Esophagus squamous epithelium (tissue), 5 donors: ENCODE data around the gene GGACT. TPM values are rescaled to one million over a fixed set of nuclear protein-coding genes. Genes with fewer than 3 reads are reported as not detected.
A peak's percentile ranks its signal among the peaks of the same experiment; 100 is the strongest.

Source experiments
- DNase-seq: peaks from one replicate; lab custom pipeline; 2025; lab: John Stamatoyannopoulos, UW
- H3K27ac ChIP-seq, 4 donors: fragments of 200-600 bp; sonication (generic); one replicate each; pipeline ENCODE4 v1.5.1; 2016 to 2019; ENCODE audit warnings: mild to moderate bottlenecking in 1 of 4
- H3K27me3 ChIP-seq, 4 donors: fragments of 200-600 bp; sonication (generic); 1 replicate in 3 of 4; 2 replicates in 1 of 4; pipeline versions ENCODE4 v1.5.1 to v1.6.0; 2017 to 2021; ENCODE audit warnings: antibody characterized with exemption in 1 of 4
- H3K36me3 ChIP-seq, 3 donors: fragments of 200-600 bp; sonication (generic); one replicate each; pipeline ENCODE4 v1.5.1; 2016 to 2019
- H3K4me1 ChIP-seq, 3 donors: fragments of 200-600 bp; sonication (generic); one replicate each; pipeline ENCODE4 v1.5.1; 2017 to 2019
- H3K4me3 ChIP-seq, 4 donors: fragments of 200-600 bp; sonication (generic); 1 replicate in 3 of 4; 2 replicates in 1 of 4; pipeline ENCODE4 v1.5.1; 2016 to 2019; ENCODE audit warnings: mild to moderate bottlenecking in 2 of 4, moderate library complexity in 1 of 4
- H3K9me3 ChIP-seq, 3 donors: fragments of 200-600 bp; sonication (generic); one replicate each; pipeline ENCODE4 v1.5.1; 2016 to 2019
- POLR2A ChIP-seq, 4 donors: fragments of 450-650 bp; IDR thresholded peaks; one replicate each; pipeline ENCODE4 v1.6.1; 2017; ENCODE audit warnings: antibody characterized with exemption in 4 of 4, mild to moderate bottlenecking in 4 of 4, moderate library complexity in 3 of 4
- WGBS, 2 donors: methylation state at CpG; one replicate each; pipeline ENCODE4 v1.1.5; 2018; 5-methylcytosine and 5-hydroxymethylcytosine counted together
- intact Hi-C: fragments of 100-400 bp; cut with DNase I; formaldehyde crosslinking; loops from one replicate; pipeline ENCODE4 v1.15.0; 2022
- total RNA-seq, 4 donors: library from RNA; depleted of rRNA; stranded (reverse); fragments of >200 nt; gene quantifications; one replicate each; pipeline ENCODE4 v1.1.0, GENCODE V29; 2016
- TF ChIP-seq, protein P1 (sequence below), 6 experiments: fragments of 450-650 bp in 4 of 6; fragments of 200-600 bp in 2 of 6; sonication (generic) in 2 of 6; IDR thresholded peaks; one replicate each; pipeline ENCODE4 v1.5.1; 2016 to 2019; ENCODE audit warnings: antibody characterized with exemption in 6 of 6, mild to moderate bottlenecking in 4 of 6, moderate library complexity in 4 of 6
- donor health status: DM: yes; HTN: yes; CAD: no.

Gene GGACT
- total RNA-seq, 4 donors from 2014 or later = 0.75 to 5.1 (median 2.0) TPM

DNA sequence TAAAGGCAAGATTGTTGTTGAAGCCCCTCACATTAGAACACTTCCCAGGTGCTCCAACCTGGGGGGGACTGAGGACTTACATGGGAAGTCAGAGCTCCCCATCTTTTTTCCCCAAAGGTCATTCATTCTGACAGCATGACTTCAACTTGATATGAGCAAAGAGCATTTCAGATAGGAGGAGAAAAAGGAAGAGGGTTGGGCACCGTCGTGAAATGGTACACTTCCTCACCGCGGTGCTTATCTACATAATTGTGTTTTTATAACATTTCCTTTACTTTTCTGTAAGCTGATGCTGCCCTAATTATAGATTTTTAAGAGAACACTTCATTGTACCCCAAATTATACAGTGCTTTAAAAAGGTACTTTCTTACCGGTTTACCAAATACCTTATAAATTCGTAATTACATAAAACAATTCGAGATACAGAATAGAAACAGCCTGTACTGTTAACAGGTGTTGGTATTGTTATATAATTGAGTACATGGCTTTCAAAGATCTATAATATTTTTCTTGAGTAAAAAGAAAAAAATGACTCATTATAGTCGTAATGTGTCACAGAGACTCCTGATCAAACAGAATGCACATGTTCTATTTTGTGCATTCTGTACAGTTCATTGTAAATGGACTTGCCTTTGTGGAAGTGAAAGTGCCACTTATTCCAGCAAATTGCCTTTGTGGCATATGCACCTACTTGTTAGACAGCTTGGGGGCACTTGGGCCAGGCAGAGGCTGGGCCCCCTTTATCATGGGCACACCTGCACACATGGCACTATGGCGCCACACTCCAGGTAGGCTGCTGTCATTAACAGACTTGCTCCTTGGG, 81.8 kb downstream of the GGACT start:
- no peak overlapping the region for H3K4me3 ChIP-seq
- TF ChIP-seq POLR2A (IDR thresholded peaks at IDR 0.05) = no peak
- TF ChIP-seq, protein P1, sequence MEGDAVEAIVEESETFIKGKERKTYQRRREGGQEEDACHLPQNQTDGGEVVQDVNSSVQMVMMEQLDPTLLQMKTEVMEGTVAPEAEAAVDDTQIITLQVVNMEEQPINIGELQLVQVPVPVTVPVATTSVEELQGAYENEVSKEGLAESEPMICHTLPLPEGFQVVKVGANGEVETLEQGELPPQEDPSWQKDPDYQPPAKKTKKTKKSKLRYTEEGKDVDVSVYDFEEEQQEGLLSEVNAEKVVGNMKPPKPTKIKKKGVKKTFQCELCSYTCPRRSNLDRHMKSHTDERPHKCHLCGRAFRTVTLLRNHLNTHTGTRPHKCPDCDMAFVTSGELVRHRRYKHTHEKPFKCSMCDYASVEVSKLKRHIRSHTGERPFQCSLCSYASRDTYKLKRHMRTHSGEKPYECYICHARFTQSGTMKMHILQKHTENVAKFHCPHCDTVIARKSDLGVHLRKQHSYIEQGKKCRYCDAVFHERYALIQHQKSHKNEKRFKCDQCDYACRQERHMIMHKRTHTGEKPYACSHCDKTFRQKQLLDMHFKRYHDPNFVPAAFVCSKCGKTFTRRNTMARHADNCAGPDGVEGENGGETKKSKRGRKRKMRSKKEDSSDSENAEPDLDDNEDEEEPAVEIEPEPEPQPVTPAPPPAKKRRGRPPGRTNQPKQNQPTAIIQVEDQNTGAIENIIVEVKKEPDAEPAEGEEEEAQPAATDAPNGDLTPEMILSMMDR (IDR thresholded peaks at IDR 0.05) = no peak
- 58 to 74% methylated on average over 8 of the region's 9 CpGs for WGBS, 2 donors
- no peak for DNase-seq
- no peak overlapping the region for H3K27ac ChIP-seq
- no peaks in the 10 kb centered on the region for H3K9me3 ChIP-seq
- H3K4me1 ChIP-seq = no peaks in the 10 kb centered on the region
- no peaks in the 10 kb centered on the region for H3K27me3 ChIP-seq
- intact Hi-C loops = no loop called here
- H3K36me3 ChIP-seq = no peaks in the 10 kb centered on the region

DNA sequence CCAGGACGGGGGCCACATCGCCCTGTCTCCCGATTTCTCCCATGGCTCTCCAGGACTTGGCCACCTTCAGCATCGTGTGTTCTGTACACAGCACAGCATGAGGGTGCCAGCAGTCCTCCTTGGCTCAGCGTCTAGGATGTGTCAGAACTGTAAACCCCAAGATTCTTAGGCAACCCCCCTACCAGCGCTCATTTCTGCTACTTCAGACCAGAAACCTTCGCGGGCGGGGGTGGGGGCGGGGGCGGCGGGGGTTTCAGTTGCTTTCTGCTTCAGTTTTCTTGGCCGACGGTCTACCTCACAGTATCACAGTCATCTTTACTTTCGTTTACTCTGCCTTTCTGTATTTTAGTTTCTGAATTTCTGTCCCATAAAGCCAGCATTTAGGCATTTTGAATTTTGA, 82.4 kb downstream of the GGACT start:
- Histone ChIP-seq H3K36me3 (no peaks in the 10 kb centered on the region), H3K9me3 (no peaks in the 10 kb centered on the region), H3K4me1 (no peaks in the 10 kb centered on the region), H3K27me3 (no peaks in the 10 kb centered on the region), H3K27ac (no peak overlapping the region), H3K4me3 (peak overlapping the region in 1 of 4 donors; percentile 15)
- no peak for TF ChIP-seq POLR2A (IDR thresholded peaks at IDR 0.05)
- intact Hi-C loops = no loop called here
- DNase-seq = no peak
- WGBS, 2 donors = 88 to 91% methylated on average over 9 to 15 of the region's 15 CpGs

DNA sequence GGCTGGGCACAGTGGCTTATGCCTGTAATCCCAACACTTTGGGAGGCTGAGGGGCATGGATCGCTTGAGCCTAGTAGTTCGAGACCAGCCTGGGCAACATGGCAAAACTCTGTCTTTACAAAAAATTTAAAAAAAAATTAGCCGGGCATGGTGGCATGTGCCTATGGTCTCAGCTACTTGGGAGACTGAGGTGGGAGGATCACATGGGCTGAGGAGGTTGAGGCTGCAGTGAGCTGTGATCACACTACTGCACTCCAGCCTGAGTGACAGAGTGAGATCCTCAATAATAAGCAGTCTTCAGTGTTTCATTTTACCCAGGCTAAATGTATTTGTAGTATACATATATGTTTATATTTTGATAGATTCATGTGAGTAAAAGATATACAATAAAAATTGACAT, 85.0 kb downstream of the GGACT start:
- H3K27me3 ChIP-seq = no peaks in the 10 kb centered on the region
- H3K4me1 ChIP-seq = no peaks in the 10 kb centered on the region
- TF ChIP-seq POLR2A (IDR thresholded peaks at IDR 0.05) = no peak
- TF ChIP-seq, protein P1 (IDR thresholded peaks at IDR 0.05) = no peak
- DNase-seq = no peak
- no peak overlapping the region for H3K4me3 ChIP-seq
- H3K36me3 ChIP-seq = no peaks in the 10 kb centered on the region
- no peak overlapping the region for H3K27ac ChIP-seq
- H3K9me3 ChIP-seq = no peaks in the 10 kb centered on the region
- intact Hi-C loops = no loop called here
- 90 to 93% methylated on average over 3 of the region's 3 CpGs for WGBS, 2 donors

DNA sequence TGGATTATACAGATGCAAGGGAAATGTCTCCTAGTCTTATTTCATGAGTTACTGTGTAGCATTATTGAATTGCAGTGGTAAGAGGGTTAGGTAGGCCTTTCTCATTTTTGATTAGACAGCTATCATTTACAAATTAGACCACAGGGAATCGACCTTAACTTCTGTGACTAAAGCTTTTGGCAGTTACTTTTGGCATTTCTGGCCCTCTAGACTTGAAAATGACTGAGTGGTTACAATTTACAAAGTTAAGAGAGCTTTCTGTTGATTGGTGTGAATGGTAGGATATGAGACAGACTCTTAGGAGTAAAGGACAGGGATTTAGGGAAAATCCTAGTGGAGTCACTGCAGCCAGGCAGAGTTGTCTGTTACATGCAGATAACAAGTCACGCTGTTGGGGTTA, 86.1 kb downstream of the GGACT start:
- Histone ChIP-seq H3K27me3 (no peaks in the 10 kb centered on the region), H3K27ac (no peak overlapping the region), H3K4me1 (no peaks in the 10 kb centered on the region)

GRCh38 chr13:100497389-100497788, 91.2 kb downstream of the GGACT start:
- TF ChIP-seq, protein P1 (IDR thresholded peaks at IDR 0.05) = no peak
- no peak for TF ChIP-seq POLR2A (IDR thresholded peaks at IDR 0.05)
- WGBS, 2 donors = 86 to 100% methylated on average over 1 of the region's 1 CpG
- Histone ChIP-seq H3K27ac (no peak overlapping the region), H3K4me3 (no peak overlapping the region), H3K36me3 (peaks cover 0 to 5% (median 0%) of the 10 kb centered on the region in 3 donors), H3K9me3 (no peaks in the 10 kb centered on the region), H3K4me1 (no peaks in the 10 kb centered on the region), H3K27me3 (no peaks in the 10 kb centered on the region)
- no peak for DNase-seq
- intact Hi-C loops = no loop called here

More for the DNA sequence above, 86.1 kb downstream of the GGACT start:
- WGBS, 2 donors = 52 to 55% methylated on average over 2 of the region's 2 CpGs
- Histone ChIP-seq H3K4me3 (no peak overlapping the region), H3K9me3 (no peaks in the 10 kb centered on the region), H3K36me3 (no peaks in the 10 kb centered on the region)
- intact Hi-C loops = no loop called here
- TF ChIP-seq, protein P1 (IDR thresholded peaks at IDR 0.05) = no peak
- TF ChIP-seq POLR2A (IDR thresholded peaks at IDR 0.05) = no peak
- no peak for DNase-seq
